ENCODE results near the gene TAPT1. TPM values are rescaled to one million over a fixed set of nuclear protein-coding genes. Genes with fewer than 3 reads are reported as not detected.
A peak's percentile ranks its signal among the peaks of the same experiment; 100 is the strongest.

Gene TAPT1
- total RNA-seq, 2 donors from 2014 or later: 35.9 to 39.9 TPM

DNA sequence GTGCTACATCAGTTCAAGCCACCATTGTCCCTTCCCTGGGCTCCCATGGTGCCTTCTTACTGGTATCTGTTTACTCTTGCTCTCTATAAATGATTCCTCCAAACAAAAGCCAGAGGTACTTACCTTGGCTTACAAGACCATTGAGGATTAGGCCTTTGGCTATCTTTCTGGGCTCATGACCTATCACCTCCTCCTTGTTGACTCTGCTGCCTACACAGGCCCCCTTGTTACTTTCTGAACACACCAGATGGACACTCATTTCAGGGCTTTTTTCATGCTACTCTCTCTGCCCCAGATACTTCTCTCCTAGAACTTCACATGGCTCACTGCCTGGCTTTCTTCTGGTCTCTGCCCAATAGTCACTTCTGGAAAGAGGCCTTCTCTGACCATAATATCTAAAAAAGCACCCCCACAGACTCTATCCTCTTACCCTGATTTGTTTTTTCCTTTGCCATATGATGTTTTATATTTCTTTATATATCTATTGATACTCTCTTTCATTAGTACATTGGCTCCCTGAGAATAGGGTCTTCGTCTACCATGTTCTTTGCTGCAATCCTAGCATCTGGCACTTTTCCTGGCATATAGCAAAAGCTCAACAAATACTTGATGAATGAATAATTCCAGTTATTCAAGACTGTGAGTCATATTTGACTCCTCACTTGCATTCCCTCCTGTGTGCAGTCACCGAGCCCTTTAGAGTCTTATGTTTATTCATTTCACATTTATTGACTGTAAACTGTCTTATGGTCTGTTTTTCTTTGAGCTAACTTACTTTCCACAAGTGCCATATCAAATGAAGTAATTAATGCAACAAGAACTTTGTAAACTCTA, 27.1 kb upstream of the TAPT1 start:
- intact Hi-C loops (cut with DNase I): no loop called here
- DNase-seq (no peak), ATAC-seq (peak in 1 of 2 donors; percentile 81)

- DNase-seq (no peak), ATAC-seq (peak in 1 of 2 donors; percentile 76)
- intact Hi-C loops (cut with DNase I): no loop called here
Observed at GRCh38 chr4:16250661-16251365, 24.5 kb upstream of the TAPT1 start.

DNA sequence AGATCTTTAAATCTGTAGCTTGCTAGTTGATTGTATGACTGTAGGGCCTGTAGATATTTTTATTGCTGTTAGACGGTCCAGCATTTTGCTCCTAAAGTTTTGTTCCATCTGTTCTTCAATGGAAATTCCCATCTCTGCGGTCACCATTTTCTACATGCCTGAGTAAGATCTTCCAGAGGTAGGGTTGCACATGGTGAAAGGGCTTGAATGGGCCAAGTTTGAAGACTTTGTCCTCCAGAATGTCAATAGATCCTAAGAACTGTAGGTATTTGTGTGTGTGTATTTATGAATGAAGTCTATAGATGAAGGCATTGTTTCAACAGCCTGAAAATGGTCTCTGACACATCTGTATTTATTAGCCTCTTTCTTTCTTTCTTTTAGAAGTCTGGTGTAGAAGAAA, 22.3 kb upstream of the TAPT1 start:
- intact Hi-C loops (cut with DNase I): no loop called here
- ATAC-seq (no peak), DNase-seq (no peak)

- no peak for ATAC-seq
- DNase-seq: no peak
- intact Hi-C loops (cut with DNase I): no loop called here
Observed at GRCh38 chr4:16245241-16245640, 19.0 kb upstream of the TAPT1 start.

GRCh38 chr4:16243285-16243684, 17.0 kb upstream of the TAPT1 start:
- no peak for ATAC-seq
- intact Hi-C loops (cut with DNase I): no loop called here
- no peak for DNase-seq

DNA sequence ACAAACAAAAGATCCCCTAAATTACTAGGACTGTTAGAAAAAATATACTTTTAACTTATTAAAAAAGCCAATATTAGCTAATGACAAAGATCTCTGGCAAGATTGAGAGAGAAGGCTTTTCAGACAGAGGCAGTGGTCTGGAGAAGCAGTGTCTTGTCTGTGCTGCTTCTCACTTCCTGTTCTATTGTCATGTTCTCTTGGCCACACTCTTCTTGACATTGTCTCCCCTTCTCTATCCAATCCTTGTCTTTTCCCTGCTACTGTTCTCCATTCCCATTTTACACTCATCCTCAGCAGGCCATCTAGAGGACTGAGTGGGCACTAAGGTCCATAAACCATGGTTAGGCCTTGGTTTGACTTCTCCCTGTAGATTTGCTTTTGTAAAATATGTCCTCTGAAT, 14.0 kb upstream of the TAPT1 start:
- intact Hi-C loops (cut with DNase I): no loop called here
- ATAC-seq: no peak
- DNase-seq: no peak

- intact Hi-C loops (cut with DNase I): no loop called here
- no peak for ATAC-seq
- DNase-seq: no peak
Observed at GRCh38 chr4:16239086-16239485, 12.8 kb upstream of the TAPT1 start.

DNA sequence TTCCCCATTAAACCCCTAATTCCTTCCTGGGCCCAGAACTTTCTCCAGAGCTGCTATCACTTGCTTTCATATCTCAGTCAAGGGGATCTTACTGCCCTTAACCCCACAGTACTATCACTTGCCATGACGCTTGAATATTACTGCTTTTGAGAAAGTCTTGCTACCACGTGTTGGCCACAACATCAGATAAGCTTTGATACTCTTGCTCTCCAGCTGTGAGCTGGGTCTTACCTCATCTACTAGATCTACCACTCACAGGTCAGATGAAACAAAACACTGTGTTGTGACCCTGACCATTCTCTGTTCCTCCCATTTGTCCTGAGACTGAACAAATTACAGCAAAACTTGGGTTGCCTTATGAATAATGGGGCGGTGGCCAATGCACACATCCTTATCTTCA, 12.1 kb upstream of the TAPT1 start:
- ATAC-seq (no peak), DNase-seq (no peak)
- intact Hi-C loops (cut with DNase I): no loop called here

DNA sequence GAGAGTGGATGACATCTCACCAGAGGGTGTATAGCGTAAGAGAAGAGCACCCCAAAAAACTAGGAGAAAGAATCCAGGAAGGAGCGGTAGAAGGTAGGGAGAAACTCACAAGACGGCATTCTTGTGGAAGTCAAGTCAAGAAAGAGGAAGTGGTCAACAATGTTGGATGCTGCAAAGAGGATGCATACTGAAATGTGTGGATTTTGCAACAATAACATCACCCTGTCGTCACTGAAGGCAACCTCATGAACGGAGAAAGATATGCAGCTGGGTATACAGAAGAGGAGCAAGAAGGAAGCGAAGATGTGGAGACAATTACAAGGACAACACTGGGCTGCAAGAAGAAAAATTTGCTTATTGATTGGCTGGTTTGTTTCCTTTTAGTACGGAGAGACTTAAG, 11.4 kb upstream of the TAPT1 start:
- intact Hi-C loops (cut with DNase I): no loop called here
- ATAC-seq (peak; percentile 55 to 59), DNase-seq (no peak)

- ATAC-seq (no peak), DNase-seq (no peak)
- intact Hi-C loops (cut with DNase I): no loop called here
Observed at GRCh38 chr4:16236402-16237023, 10.2 kb upstream of the TAPT1 start.

DNA sequence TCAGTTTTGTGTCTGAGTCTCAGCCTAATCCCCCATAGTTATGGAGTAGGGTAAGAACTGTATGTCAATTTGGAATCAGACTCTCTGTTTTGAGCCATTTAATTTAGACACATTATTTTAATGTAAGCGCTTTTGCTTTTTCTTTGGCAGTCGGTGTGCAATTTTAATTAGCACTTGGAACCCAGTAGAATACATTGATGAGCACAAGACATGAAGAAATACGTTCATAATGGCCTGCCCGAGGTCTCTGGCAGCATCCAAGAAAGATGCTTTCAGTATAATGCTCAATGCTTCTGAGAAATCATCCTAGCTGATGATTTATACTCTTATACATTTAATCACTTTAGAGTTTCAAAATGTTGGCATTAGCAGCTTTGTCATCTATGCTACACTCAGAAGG, 8.9 kb upstream of the TAPT1 start:
- intact Hi-C loops (cut with DNase I): no loop called here
- DNase-seq (no peak), ATAC-seq (no peak)

GRCh38 chr4:16233569-16234177, 7.4 kb upstream of the TAPT1 start:
- no peak for ATAC-seq
- intact Hi-C loops (cut with DNase I): no loop called here
- no peak for DNase-seq

DNA sequence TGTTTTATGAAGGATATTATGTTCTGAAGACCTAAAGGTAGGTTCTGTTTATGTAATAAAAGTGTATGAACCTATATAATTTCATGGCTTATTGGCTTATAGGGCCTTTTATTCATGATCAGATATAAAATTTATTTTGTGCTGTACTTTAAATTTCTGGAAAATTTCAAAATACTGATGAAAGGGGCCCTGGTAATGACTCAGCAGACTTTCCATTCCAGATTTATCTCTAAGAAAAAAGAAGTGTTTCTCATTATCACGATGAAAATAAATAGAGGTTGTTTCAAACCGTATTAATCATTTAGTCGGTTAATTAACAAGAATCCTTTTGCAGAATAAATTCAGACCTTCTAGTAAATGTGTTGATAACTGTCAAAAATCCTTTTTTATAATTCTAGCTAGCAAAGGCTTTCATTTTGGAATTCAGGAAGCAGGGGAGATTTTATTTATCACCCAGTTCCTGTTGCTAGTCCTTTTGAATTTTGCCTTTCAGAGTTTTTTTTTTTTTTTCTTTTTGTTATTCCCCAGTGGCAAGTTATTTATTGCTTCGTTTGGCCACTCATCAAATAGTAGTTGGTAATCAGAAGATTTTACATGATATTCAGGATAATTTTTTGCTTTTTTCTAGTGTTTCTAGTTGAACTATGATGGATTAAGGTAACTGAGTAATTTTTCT, 5.4 kb upstream of the TAPT1 start:
- intact Hi-C loops (cut with DNase I): no loop called here

GRCh38 chr4:16230308-16230707, 4.0 kb upstream of the TAPT1 start:
- DNase-seq: no peak
- no peak for ATAC-seq
- intact Hi-C loops (cut with DNase I): no loop called here

More for the DNA sequence above, 5.4 kb upstream of the TAPT1 start:
- no peak for DNase-seq
- no peak for ATAC-seq

- DNase-seq: no peak
- ATAC-seq: no peak
- intact Hi-C loops (cut with DNase I): no loop called here
Observed at GRCh38 chr4:16229604-16230003, 3.3 kb upstream of the TAPT1 start.

DNA sequence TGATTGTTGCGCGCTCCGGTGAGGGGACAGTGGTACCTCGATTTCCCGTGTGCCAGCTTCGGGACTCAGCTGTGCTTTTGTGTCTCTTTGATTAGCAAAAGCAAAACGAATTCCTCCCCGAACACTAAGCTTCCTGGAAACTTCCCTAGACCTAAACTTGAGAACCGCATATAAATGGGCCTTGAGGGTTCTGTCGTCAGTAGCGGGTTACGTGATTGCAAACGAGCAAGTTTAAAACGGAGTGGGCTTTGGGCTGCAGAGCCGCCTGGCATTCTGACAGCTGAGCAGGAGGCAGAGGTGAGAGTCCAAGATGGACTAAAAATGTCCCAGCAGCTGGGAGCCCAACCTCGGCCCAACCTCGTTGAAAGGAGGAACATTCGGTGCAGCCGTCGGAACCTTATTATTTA, 1.2 kb upstream of the TAPT1 start:
- intact Hi-C loops (cut with DNase I): no loop called here
- ATAC-seq: peak; percentile 9 to 26
- DNase-seq: peak; percentile 44

DNA sequence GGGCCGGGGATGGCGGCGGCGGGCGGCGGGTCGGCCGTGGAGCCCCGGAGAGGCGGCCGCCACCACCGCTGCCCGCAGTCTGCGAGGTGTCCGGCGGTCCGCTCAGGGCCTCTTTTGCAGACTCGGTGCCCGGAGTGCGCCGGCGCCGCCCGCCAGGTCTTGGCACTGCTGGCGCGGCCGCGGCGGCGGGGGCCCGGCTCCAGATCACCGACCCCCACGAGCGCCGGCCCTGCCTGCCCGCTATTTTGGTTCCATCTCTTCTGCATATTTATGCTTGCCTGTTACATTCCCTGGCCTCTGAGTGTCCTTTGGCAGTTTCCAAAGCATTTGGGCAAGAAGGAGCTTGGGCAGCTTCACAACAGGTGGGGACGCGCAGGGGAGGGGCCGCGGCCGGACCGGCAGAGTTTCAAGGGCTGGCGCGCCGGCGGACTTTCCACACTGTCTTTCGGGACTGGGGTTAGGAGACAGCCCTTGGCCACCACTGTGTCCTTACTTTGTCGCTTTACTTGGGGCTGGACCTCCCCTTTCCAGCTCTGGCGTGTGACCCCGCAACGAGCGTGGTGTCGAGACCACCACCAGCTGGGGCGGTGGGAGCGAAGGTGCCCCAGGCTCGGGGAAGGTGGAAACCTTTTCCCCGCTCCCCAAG, 668 bp upstream of the TAPT1 start:
- DNase-seq: peak; percentile 67
- intact Hi-C loops (cut with DNase I): no loop called here
- ATAC-seq: peak; percentile 64 to 67

DNA sequence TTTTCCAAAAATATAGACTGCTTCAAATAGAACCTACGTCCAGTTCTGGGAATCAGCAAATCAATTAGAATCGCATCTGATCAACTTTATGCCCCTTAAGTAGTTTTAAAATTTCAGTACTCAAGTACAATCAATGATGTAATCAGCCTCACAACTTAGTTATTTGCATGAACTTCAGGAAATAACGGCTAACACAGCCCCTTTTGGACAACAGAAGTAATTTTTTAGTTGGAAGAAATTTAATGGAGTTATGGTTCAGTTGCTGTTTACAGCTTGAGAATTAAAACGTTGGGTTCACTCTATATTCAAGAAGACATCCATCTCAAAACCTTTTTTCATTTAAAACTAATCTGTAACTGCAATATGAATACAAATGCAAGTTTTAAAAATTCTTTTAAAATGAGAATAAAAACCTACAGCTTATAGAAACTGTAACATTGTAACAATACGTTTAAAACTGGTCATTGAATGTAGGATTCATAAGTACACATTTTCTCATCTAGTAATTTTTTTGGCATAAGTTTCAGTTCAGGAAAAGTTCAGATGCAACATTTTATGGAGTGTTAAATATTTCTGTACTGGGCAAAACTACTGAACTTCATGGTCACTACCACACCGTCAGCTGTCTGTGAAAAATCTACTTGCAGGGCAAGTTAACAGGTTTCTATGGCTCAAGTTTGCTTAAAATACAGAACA, 956 bp downstream of the TAPT1 start:
- ATAC-seq (no peak), DNase-seq (no peak)
- intact Hi-C loops (cut with DNase I): no loop called here

Measured in left cardiac atrium (tissue), 4 donors.